ENCODE results near the gene ABCG5. TPM values are rescaled to one million over a fixed set of nuclear protein-coding genes. Genes with fewer than 3 reads are reported as not detected.

The ABCG5 gene
- polyA plus RNA-seq, 1 donor (not counting 4 experiments of a cell fraction or from before 2014, with no cell fraction given) = not detected

DNA sequence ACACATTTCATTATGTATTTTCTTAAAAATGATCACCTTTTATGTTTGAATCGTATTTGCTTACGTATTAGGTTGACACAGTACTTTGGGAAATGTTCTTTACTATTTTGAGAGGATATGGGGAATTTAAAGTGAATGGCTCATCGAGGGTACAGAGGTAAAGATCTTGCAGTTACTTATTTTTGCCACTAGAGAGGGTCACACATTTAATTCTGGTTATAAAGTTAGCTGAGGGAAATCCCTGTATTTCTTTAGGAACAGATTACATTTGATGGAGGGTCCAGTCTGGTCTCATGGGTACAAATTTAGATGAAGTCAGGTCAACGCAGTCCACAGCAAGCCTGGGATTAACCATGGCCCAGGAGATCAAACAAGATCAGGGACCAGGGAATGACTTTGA is 40.3 kb downstream of the ABCG5 start:
- FAIRE-seq (peak; percentile 59), DNase-seq (ENCODE audit: low read depth, low spot score) (no peak)
- TF ChIP-seq CTCF (optimal IDR thresholded peaks at IDR 0.05 in 1 of 3, IDR thresholded peaks at IDR 0.05 in 1 of 3, conservative IDR thresholded peaks at IDR 0.05 in 1 of 3; ENCODE audit: extremely low read depth in 1 of 3, insufficient read depth in 2 of 3, low read length in 3 of 3) (no peak), EZH2 (IDR thresholded peaks at IDR 0.05; ENCODE audit: low read length) (no peak)
- Histone ChIP-seq H3K4me3 (ENCODE audit: control insufficient read depth in 2 of 3, extremely low read depth in 1 of 3, insufficient read depth in 2 of 3, low read depth in 1 of 3, low read length in 3 of 3) (no peak overlapping the region), H2AFZ (ENCODE audit: control insufficient read depth, low read length) (no peak overlapping the region), H3K79me2 (ENCODE audit: control insufficient read depth, insufficient read depth, low read length) (no peaks in the 10 kb centered on the region), H3K9ac (ENCODE audit: control insufficient read depth, extremely low read depth, insufficient read depth, low read length) (no peak overlapping the region), H3K4me2 (ENCODE audit: control insufficient read depth, extremely low read depth, insufficient read depth, low read depth, low read length) (no peak overlapping the region), H3K4me1 (ENCODE audit: control insufficient read depth, extremely low read depth, insufficient read depth, low read length) (no peaks in the 10 kb centered on the region), H3K27me3 (ENCODE audit: control insufficient read depth, extremely low read depth, insufficient read depth, low read length) (no peaks in the 10 kb centered on the region), H3K36me3 (ENCODE audit: control insufficient read depth in 2 of 2, extremely low read depth in 1 of 2, insufficient read depth in 2 of 2, low read length in 2 of 2) (peaks cover 0 to 4% of the 10 kb centered on the region in 2 experiments), H3K9me1 (ENCODE audit: control insufficient read depth, extremely low read depth, insufficient read depth, low read length) (no peaks in the 10 kb centered on the region), H3K9me3 (ENCODE audit: control insufficient read depth, low read depth, low read length) (no peaks in the 10 kb centered on the region), H4K20me1 (ENCODE audit: control insufficient read depth, extremely low read depth, insufficient read depth, low read length) (no peaks in the 10 kb centered on the region), H3K27ac (ENCODE audit: control insufficient read depth, insufficient read depth, low read length) (no peak overlapping the region)
- dilution Hi-C loops (cut with MboI; ENCODE audit: extremely low pct_ligation_motif_present, low sequenced_read_pairs) = no loop called here

DNA sequence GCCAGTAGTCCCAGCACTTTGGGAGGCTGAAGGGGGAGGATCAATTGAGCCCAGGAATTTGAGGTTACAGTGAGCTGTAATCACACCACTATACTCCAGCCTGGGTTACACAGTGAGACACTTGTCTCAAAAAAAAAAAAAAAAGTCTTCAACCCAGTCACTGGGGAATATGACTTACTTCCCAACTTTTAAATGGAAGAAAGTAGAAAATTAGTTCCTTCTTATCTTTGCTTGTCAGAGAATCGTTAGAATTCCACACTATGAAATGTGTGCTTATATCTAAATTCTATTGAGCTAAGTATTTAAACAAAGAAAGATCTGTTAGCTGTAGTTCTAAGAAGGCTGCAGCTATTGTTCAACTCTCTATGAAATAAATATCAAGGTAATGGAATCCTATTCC is 42.4 kb downstream of the ABCG5 start:
- H3K4me1 ChIP-seq (ENCODE audit: control insufficient read depth, extremely low read depth, insufficient read depth, low read length) = no peaks in the 10 kb centered on the region
- H3K27ac ChIP-seq (ENCODE audit: control insufficient read depth, insufficient read depth, low read length) = no peak overlapping the region
- no peaks in the 10 kb centered on the region for H3K9me3 ChIP-seq (ENCODE audit: control insufficient read depth, low read depth, low read length)
- H3K9me1 ChIP-seq (ENCODE audit: control insufficient read depth, extremely low read depth, insufficient read depth, low read length) = no peaks in the 10 kb centered on the region
- no peak overlapping the region for H3K4me2 ChIP-seq (ENCODE audit: control insufficient read depth, extremely low read depth, insufficient read depth, low read depth, low read length)
- dilution Hi-C loops (cut with MboI; ENCODE audit: extremely low pct_ligation_motif_present, low sequenced_read_pairs) = no loop called here
- H4K20me1 ChIP-seq (ENCODE audit: control insufficient read depth, extremely low read depth, insufficient read depth, low read length) = no peaks in the 10 kb centered on the region
- no peaks in the 10 kb centered on the region for H3K27me3 ChIP-seq (ENCODE audit: control insufficient read depth, extremely low read depth, insufficient read depth, low read length)
- DNase-seq (ENCODE audit: low read depth, low spot score) (no peak), FAIRE-seq (no peak)
- H3K9ac ChIP-seq (ENCODE audit: control insufficient read depth, extremely low read depth, insufficient read depth, low read length) = no peak overlapping the region
- H3K36me3 ChIP-seq (ENCODE audit: control insufficient read depth in 2 of 2, extremely low read depth in 1 of 2, insufficient read depth in 2 of 2, low read length in 2 of 2) = peaks cover 0 to 7% of the 10 kb centered on the region in 2 experiments
- H3K4me3 ChIP-seq (ENCODE audit: control insufficient read depth in 2 of 3, extremely low read depth in 1 of 3, insufficient read depth in 2 of 3, low read depth in 1 of 3, low read length in 3 of 3) = no peak overlapping the region
- no peaks in the 10 kb centered on the region for H3K79me2 ChIP-seq (ENCODE audit: control insufficient read depth, insufficient read depth, low read length)
- no peak overlapping the region for H2AFZ ChIP-seq (ENCODE audit: control insufficient read depth, low read length)
- TF ChIP-seq EZH2 (IDR thresholded peaks at IDR 0.05; ENCODE audit: low read length) (no peak), CTCF (optimal IDR thresholded peaks at IDR 0.05 in 1 of 3, IDR thresholded peaks at IDR 0.05 in 1 of 3, conservative IDR thresholded peaks at IDR 0.05 in 1 of 3; ENCODE audit: extremely low read depth in 1 of 3, insufficient read depth in 2 of 3, low read length in 3 of 3) (no peak)
